Activated CD4-positive, alpha-beta T cell treated with anti-CD3 and anti-CD28 coated beads, Interleukin-2, amount 10 ng/mL, durations not matched to agents 24 days and 14 days (primary cell): ENCODE results near the gene ULK4. TPM values are rescaled to one million over a fixed set of nuclear protein-coding genes. Genes with fewer than 3 reads are reported as not detected.
"Not testable (repeated sequence)": the region's sequence is repeated elsewhere in the genome, so short reads cannot be mapped to it uniquely, and the experiment has no call there.

Experiments
- DNase-seq: peaks from one replicate; pipeline ENCODE4 v3.0.0; 2022
- H3K27ac Mint-ChIP-seq: one replicate; pipeline ENCODE4 v1.8.0; 2022; ENCODE audit warnings: mild to moderate bottlenecking, mixed read lengths
- H3K27me3 Mint-ChIP-seq: one replicate; pipeline ENCODE4 v1.8.0; 2022; ENCODE audit warnings: mixed read lengths
- H3K36me3 Mint-ChIP-seq: one replicate; pipeline ENCODE4 v1.8.0; 2022; ENCODE audit warnings: low read depth, mild to moderate bottlenecking, mixed read lengths
- H3K4me1 Mint-ChIP-seq: one replicate; pipeline ENCODE4 v1.8.0; 2021; ENCODE audit warnings: mixed read lengths
- H3K4me3 Mint-ChIP-seq: one replicate; pipeline ENCODE4 v1.8.0; 2022; ENCODE audit warnings: mild to moderate bottlenecking, moderate library complexity, mixed read lengths
- H3K9me3 Mint-ChIP-seq: one replicate; pipeline ENCODE4 v1.8.0; 2021; ENCODE audit warnings: mixed read lengths
- intact Hi-C: fragments of 100-400 bp; cut with micrococcal nuclease; formaldehyde crosslinking; loops from one replicate; pipeline ENCODE4 v1.15.1; 2023
- total RNA-seq: library from RNA; stranded (reverse); gene quantifications from 2 replicates; pipeline ENCODE4 v1.2.3, GENCODE V29; 2022

The ULK4 gene
- total RNA-seq, 1 donor from 2014 or later = 10.2 TPM

DNA sequence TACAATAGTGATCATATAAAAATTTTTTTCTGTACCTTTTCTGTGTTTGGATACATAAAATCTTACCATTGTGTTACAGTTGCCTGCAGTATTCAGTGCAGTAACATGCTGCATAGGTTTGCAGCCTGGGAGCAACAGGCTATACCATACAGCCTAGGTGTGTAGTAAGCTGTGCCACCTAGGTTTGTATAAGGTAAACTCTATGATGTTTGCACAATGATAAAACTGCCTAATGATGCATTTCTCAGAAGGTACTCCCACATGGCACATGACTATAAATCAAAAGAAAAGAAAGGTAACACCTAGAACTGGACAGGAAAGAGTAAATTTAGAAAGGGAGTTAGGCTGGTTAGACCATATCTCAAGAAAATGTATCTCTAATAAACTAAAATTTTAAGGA, 293.5 kb downstream of the ULK4 start:
- no peak for DNase-seq
- H3K4me3 Mint-ChIP-seq = no peak overlapping the region
- H3K4me1 Mint-ChIP-seq = no peaks in the 10 kb centered on the region
- H3K27me3 Mint-ChIP-seq = no peaks in the 10 kb centered on the region
- H3K9me3 Mint-ChIP-seq = peaks cover 5% of the 10 kb centered on the region
- H3K27ac Mint-ChIP-seq = no peak overlapping the region
- H3K36me3 Mint-ChIP-seq = no peaks in the 10 kb centered on the region
- intact Hi-C loops = no loop called here

GRCh38 chr3:41662288-41662687, 299.6 kb downstream of the ULK4 start:
- H3K27me3 Mint-ChIP-seq = no peaks in the 10 kb centered on the region
- H3K4me1 Mint-ChIP-seq = no peaks in the 10 kb centered on the region

GRCh38 chr3:41661796-41662195, 300.1 kb downstream of the ULK4 start:
- Mint-ChIP-seq H3K4me3 (no peak overlapping the region), H3K9me3 (no peaks in the 10 kb centered on the region), H3K4me1 (no peaks in the 10 kb centered on the region), H3K36me3 (no peaks in the 10 kb centered on the region), H3K27me3 (no peaks in the 10 kb centered on the region), H3K27ac (no peak overlapping the region)
- intact Hi-C loops = no loop called here
- no peak for DNase-seq

More at GRCh38 chr3:41662288-41662687, 299.6 kb downstream of the ULK4 start:
- Mint-ChIP-seq H3K36me3 (no peaks in the 10 kb centered on the region), H3K27ac (no peak overlapping the region), H3K4me3 (no peak overlapping the region), H3K9me3 (no peaks in the 10 kb centered on the region)
- DNase-seq = no peak
- intact Hi-C loops = no loop called here

DNA sequence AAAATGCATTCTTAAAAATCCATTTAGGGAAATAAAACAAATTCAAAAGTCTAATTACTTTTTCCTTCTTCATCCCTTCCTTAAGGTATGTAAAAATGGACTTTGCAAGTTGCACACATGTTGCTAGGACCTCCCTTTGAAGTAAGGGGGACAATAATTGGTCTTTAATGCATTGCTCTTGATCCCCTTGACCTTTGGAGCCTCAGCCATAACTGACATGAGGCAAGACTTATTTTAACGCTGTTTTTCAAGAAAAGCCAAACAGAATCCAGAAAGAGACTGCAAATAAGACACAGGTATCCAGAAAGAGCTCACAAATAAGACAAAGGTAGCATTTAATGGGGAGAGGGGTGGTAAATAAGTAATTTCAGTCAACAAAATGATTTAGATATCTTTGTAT, 301.4 kb downstream of the ULK4 start:
- Mint-ChIP-seq H3K36me3 (no peaks in the 10 kb centered on the region), H3K4me1 (no peaks in the 10 kb centered on the region)

DNA sequence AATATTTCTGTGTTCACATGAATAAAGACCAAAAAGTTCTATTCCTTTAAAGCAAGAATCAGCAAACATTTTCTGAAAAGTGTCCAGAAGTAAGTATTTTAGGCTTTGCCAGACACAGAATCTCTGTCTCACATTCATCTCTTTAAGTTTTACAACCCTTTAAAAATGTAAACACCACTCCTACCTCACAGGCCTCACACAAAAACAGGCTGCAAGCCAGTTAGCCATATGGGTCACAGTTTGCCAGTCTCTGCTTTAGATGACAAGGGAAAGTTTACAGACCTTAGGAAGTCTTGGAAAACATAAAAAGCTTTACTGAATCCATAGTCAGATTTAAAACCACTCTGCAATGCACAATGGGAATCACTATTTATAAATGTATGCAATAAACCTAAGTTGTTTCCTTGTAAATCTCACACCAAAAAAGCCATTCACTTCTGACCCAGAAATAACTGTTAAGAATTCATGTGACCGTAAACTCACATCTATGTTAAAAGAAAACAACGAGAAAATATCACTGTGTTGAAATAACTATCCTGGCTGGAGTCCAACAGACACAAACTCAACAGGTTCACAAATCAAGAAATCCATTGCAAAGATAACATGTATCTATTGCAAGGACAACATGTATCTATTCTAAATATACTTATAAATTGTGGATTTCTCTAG, 308.2 kb downstream of the ULK4 start:
- intact Hi-C loops = no loop called here
- Mint-ChIP-seq H3K9me3 (peaks cover 4% of the 10 kb centered on the region), H3K27me3 (no peaks in the 10 kb centered on the region), H3K4me1 (no peaks in the 10 kb centered on the region), H3K27ac (no peak overlapping the region), H3K36me3 (no peaks in the 10 kb centered on the region), H3K4me3 (no peak overlapping the region)
- no peak for DNase-seq

More for the DNA sequence above, 301.4 kb downstream of the ULK4 start:
- H3K9me3 Mint-ChIP-seq = no peaks in the 10 kb centered on the region
- intact Hi-C loops = no loop called here
- H3K27ac Mint-ChIP-seq = no peak overlapping the region
- no peak for DNase-seq
- no peak overlapping the region for H3K4me3 Mint-ChIP-seq
- no peaks in the 10 kb centered on the region for H3K27me3 Mint-ChIP-seq

GRCh38 chr3:41652931-41653330, 309.0 kb downstream of the ULK4 start:
- H3K9me3 Mint-ChIP-seq = peaks cover 9% of the 10 kb centered on the region
- no peaks in the 10 kb centered on the region for H3K27me3 Mint-ChIP-seq
- H3K4me1 Mint-ChIP-seq = no peaks in the 10 kb centered on the region
- no peak for DNase-seq
- H3K36me3 Mint-ChIP-seq = no peaks in the 10 kb centered on the region
- intact Hi-C loops = no loop called here
- no peak overlapping the region for H3K4me3 Mint-ChIP-seq
- H3K27ac Mint-ChIP-seq = no peak overlapping the region

DNA sequence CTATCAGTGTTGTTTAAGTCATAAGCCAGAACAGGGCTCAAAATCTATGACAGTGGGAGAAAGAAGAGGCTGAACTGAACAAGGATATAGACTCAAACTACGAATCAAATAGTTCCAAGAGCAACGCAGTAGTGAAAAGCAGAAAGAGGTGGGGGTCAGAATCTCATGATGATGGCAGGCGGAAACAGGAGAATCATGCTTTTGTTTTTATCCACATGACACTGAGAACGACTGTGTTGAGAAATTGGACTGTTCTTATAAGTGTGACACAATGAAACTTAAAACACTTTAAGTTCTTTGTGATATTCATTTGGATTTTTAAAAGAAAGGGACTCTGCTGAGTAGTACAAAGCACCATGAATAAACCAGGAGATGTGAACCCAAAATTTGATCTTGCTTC, 309.4 kb downstream of the ULK4 start:
- no peak overlapping the region for H3K27ac Mint-ChIP-seq
- H3K4me3 Mint-ChIP-seq = no peak overlapping the region

GRCh38 chr3:41651718-41652117, 310.2 kb downstream of the ULK4 start:
- Mint-ChIP-seq H3K4me1 (no peaks in the 10 kb centered on the region), H3K27me3 (no peaks in the 10 kb centered on the region), H3K27ac (no peak overlapping the region), H3K36me3 (no peaks in the 10 kb centered on the region), H3K9me3 (peaks cover 10% of the 10 kb centered on the region), H3K4me3 (no peak overlapping the region)
- no peak for DNase-seq
- intact Hi-C loops = no loop called here

More for the DNA sequence above, 309.4 kb downstream of the ULK4 start:
- no peak for DNase-seq
- no peaks in the 10 kb centered on the region for H3K36me3 Mint-ChIP-seq
- H3K9me3 Mint-ChIP-seq = peaks cover 9% of the 10 kb centered on the region
- no peaks in the 10 kb centered on the region for H3K27me3 Mint-ChIP-seq
- intact Hi-C loops = no loop called here
- no peaks in the 10 kb centered on the region for H3K4me1 Mint-ChIP-seq

DNA sequence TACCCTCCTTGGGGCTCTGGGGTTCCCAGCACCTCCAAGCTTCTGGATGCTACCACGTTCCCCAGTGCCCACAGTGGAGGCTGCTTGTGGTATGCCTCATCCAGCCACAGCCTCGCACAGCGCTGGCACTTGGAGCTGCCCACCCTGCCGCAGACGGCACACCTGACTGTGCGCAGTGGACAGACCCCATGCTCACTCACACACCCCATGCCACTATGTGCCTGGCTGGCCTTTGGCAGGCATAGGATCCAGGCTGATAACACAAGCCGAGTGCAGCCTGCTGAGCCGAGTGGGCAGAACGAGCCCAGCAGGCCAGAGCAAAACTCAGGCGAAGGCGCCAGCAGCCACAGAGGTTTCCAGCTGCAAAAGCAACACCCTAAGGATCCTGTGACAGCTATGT, 311.5 kb downstream of the ULK4 start:
- H3K4me1 Mint-ChIP-seq = no peaks in the 10 kb centered on the region
- intact Hi-C loops = no loop called here
- H3K36me3 Mint-ChIP-seq = no peaks in the 10 kb centered on the region
- no peak overlapping the region for H3K4me3 Mint-ChIP-seq
- no peaks in the 10 kb centered on the region for H3K27me3 Mint-ChIP-seq
- no peak overlapping the region for H3K27ac Mint-ChIP-seq
- peaks cover 17% of the 10 kb centered on the region for H3K9me3 Mint-ChIP-seq
- no peak for DNase-seq

- no peaks in the 10 kb centered on the region for H3K36me3 Mint-ChIP-seq
- H3K4me1 Mint-ChIP-seq = no peaks in the 10 kb centered on the region
- DNase-seq = no peak
- H3K27me3 Mint-ChIP-seq = no peaks in the 10 kb centered on the region
- no peak overlapping the region for H3K4me3 Mint-ChIP-seq
- intact Hi-C loops = no loop called here
- no peak overlapping the region for H3K27ac Mint-ChIP-seq
- H3K9me3 Mint-ChIP-seq = peaks cover 21% of the 10 kb centered on the region
Measured at GRCh38 chr3:41649129-41649739, 312.7 kb downstream of the ULK4 start.

GRCh38 chr3:41647730-41648129, 314.2 kb downstream of the ULK4 start:
- H3K9me3 Mint-ChIP-seq = peaks cover 21% of the 10 kb centered on the region
- intact Hi-C loops, H3K27ac Mint-ChIP-seq, DNase-seq, H3K4me1 Mint-ChIP-seq, H3K27me3 Mint-ChIP-seq, H3K36me3 Mint-ChIP-seq, H3K4me3 Mint-ChIP-seq: not testable (repeated sequence)

DNA sequence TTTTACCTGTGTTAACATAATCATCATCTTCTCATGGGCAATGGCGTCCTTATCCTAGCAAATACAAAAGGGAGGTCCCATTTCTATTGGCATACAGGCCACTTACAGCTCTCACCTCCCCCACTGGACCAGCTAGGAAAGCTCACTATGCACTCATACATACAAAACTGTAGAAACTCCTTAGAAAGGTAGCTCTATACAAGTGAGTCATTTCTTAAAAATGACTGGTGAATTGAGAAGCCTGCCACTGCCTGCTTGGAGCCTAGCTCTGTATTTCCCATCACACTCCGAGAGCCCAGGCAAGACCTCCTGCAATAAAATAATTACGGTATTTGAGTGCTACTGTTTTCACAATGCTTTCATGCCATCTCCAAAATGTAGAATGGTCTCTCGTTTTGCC, 321.8 kb downstream of the ULK4 start:
- H3K27ac Mint-ChIP-seq = no peak overlapping the region
- no peaks in the 10 kb centered on the region for H3K36me3 Mint-ChIP-seq
- H3K4me1 Mint-ChIP-seq = no peaks in the 10 kb centered on the region
- no peaks in the 10 kb centered on the region for H3K27me3 Mint-ChIP-seq
- peaks cover 4% of the 10 kb centered on the region for H3K9me3 Mint-ChIP-seq
- intact Hi-C loops = no loop called here
- H3K4me3 Mint-ChIP-seq = no peak overlapping the region
- no peak for DNase-seq

GRCh38 chr3:41638381-41638780, 323.5 kb downstream of the ULK4 start:
- DNase-seq = no peak
- Mint-ChIP-seq H3K9me3 (peaks cover 3% of the 10 kb centered on the region), H3K27ac (no peak overlapping the region), H3K4me3 (no peak overlapping the region), H3K36me3 (no peaks in the 10 kb centered on the region), H3K27me3 (no peaks in the 10 kb centered on the region), H3K4me1 (no peaks in the 10 kb centered on the region)
- intact Hi-C loops = no loop called here

- Mint-ChIP-seq H3K4me3 (no peak overlapping the region), H3K9me3 (no peaks in the 10 kb centered on the region), H3K4me1 (no peaks in the 10 kb centered on the region), H3K36me3 (no peaks in the 10 kb centered on the region), H3K27ac (no peak overlapping the region), H3K27me3 (no peaks in the 10 kb centered on the region)
- intact Hi-C loops = no loop called here
- DNase-seq = no peak
Measured at GRCh38 chr3:41632700-41633099, 329.2 kb downstream of the ULK4 start.

DNA sequence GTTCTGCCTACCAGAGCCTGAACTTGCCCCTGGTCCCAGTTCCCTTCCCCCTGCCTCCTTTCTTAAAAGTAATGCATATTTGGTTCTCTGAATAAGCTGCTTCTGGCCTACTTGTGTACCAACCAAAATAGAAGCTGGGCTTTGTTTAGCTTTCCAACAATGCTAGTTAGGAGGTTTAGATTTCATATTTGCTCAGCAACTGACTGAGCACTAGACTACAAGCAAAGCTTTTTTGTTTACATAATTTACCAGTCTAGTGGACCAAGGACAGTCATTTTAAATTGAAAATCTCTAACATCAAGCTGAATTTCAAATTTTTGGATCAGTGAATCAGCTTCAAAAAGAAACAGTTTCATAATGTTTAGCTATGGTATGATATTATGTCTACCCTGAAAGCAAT, 331.2 kb downstream of the ULK4 start:
- no peaks in the 10 kb centered on the region for H3K9me3 Mint-ChIP-seq
- H3K27me3 Mint-ChIP-seq = no peaks in the 10 kb centered on the region
- DNase-seq = no peak
- H3K4me3 Mint-ChIP-seq = no peak overlapping the region
- H3K27ac Mint-ChIP-seq = no peak overlapping the region
- H3K36me3 Mint-ChIP-seq = no peaks in the 10 kb centered on the region
- H3K4me1 Mint-ChIP-seq = no peaks in the 10 kb centered on the region
- intact Hi-C loops = no loop called here
